Kasumi-1 (cell line): ENCODE data around the gene CD79A.
"Not testable (repeated sequence)": the region's sequence is repeated elsewhere in the genome, so short reads cannot be mapped to it uniquely, and the experiment has no call there.

Experiments
- DNase-seq, 2 experiments: peaks; one replicate each; lab custom pipeline; 2025; lab: John Stamatoyannopoulos, UW

Gene CD79A

DNA sequence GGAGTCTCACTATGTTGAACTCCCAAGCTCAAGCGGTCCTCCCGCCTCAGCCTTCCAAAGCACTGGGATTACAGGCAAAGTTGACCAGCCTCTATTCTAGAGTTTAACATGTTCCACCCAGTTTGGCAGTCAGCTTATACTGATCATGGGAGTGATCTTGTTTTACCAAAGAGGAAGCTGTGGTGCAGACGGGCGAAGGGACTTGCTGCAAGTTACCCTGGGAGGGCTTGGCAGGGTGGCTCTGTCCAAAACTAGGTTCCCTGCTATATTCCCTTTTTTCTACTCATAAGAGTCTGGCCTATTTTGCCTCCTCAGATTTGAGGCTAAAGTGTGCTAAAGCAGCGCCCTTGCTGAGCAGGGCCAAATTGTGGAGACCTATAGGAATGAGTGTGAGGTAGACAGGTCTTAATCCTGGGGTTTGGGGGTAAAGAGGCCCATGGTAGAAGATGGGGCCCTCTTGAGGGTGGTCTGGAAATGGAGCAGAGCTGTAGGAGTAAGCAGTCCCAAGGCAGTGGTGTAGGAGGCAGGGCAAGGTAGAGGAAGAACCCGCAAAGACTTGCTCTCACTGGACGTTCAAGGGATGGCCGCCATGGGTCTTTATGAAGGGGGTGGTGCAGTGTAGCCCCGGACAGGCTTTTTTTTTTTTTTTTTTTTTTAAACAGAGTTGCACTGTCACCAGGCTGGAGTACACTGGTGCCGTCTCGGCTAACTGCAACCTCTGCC lies 13.7 kb upstream of the CD79A start:
- peak; percentile 81 to 86 for DNase-seq

- DNase-seq: no peak
Measured at GRCh38 chr19:41864374-41864773, 12.7 kb upstream of the CD79A start.

- no peak for DNase-seq
Measured at GRCh38 chr19:41866284-41866683, 10.8 kb upstream of the CD79A start.

GRCh38 chr19:41868120-41868988 lies 8.7 kb upstream of the CD79A start:
- DNase-seq: no peak

DNA sequence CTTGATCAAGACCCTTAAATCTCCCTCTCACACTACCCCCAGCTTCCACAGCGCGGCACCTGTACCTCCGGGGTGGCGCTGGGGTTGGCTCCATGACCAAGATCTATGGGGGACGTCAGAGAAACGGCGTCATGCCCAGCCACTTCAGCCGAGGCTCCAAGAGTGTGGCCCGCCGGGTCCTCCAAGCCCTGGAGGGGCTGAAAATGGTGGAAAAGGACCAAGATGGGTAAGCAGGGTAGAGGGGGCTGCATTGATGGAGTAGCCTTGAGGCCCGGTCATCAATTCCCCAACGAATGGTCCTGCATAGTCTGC lies 8.1 kb upstream of the CD79A start:
- no peak for DNase-seq

- no peak for DNase-seq
Measured at GRCh38 chr19:41869374-41869955, 7.6 kb upstream of the CD79A start.

DNA sequence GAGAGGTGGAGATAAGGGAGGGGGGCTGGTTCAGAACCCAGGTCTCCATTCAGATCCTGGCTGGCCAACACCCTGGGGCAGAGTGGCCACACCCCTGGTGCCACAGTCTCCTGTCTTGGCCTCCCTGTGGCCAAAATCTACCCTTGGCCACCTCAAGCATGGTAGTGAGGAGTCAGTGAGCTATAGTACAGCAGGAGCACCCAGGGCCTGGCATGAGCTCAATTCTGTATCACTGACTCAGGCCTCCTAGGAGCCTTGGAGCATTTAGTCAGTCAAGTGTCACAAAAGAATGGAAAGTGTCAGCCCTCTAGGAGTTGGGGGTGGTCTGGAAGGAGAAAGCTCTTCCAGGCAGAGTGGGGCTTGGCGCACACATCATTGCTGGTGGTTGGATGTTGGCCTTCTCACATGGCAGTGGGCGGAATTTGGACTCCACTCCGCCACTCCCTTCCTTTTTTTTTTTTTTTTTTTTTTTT lies 6.6 kb upstream of the CD79A start:
- peak; percentile 39 to 49 for DNase-seq

- DNase-seq: peak; percentile 94 to 96
Measured at GRCh38 chr19:41871573-41872383, 5.3 kb upstream of the CD79A start.

DNA sequence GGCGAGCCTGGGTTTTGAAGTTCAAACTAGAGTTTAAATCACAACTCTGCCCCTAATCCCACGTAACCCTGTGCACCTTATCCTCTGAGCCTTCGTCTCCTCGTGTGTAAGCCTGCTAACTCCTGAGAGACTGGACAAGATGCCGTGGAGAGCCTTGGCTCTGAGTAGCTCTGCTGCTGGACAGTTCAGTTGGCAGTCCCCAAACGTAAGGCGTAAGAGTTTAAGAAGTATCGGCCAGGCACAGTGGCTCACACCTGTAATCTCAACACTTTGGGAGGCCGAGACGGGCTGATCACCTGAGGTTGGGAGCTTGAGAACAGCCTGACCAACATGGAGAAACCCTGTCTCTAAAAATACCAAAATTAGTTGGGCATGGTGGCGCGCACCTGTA lies 4.7 kb upstream of the CD79A start:
- DNase-seq: no peak

DNA sequence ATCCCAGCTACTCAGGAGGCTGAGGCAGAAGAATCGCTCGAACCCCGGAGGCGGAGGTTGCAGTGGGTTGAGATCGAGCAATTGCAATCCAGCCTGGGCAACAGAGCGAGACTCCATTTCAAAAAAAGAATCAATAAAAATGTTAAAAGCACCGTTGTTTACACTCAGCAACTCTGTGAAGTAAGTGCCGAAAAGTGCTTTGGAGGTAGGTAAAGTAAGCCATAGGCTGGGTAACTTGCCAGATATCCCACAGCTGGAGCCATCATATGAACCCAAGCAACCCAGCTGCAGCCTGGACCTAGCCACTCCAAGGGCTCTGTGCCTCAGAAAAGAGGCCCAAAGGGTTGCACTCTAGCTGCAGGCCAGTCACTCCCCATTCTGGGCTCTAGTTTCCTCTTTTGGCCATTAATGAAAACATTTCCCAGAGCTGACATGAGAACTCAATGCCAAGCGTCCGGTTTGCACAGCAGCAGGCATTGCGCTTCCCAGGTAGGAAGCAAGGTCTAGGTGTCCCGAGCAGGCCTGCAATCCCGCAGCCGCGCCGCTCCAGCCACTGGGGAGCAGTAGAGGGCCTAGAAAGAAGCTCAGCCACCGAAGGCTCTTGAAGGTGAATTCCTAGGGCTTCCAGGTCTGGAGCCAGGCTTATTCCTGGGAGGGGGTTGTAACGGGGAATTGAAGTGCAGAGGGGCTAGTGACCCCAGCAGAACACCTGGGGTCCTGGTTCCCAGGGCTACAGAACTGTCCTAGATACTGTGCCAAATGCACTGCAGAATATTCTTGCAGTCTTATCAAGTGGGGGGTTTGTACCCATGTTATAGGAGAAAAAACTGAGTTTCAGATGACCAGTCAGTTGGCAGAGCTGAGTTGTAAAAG lies 4.1 kb upstream of the CD79A start:
- DNase-seq: peak; percentile 74 to 75

DNA sequence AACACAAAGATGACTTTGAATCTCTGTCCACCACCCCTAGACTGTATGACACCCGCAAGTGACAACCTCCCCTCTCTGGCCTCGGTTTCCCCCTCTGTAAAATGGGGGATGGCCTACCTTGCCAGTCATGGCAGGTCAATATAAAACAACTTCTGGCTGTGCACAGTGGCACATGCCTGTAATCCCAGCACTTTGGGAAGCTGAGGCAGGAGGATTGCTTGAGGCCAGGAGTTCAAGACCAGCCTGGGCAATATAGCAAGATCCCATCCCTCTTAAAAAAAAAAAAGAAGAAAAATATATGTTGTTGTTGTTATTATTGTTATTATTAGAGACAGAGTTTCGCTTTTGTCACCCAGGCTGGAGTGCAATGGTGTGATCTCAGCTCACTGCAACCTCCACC lies 1.1 kb upstream of the CD79A start:
- not testable (repeated sequence) for DNase-seq

DNA sequence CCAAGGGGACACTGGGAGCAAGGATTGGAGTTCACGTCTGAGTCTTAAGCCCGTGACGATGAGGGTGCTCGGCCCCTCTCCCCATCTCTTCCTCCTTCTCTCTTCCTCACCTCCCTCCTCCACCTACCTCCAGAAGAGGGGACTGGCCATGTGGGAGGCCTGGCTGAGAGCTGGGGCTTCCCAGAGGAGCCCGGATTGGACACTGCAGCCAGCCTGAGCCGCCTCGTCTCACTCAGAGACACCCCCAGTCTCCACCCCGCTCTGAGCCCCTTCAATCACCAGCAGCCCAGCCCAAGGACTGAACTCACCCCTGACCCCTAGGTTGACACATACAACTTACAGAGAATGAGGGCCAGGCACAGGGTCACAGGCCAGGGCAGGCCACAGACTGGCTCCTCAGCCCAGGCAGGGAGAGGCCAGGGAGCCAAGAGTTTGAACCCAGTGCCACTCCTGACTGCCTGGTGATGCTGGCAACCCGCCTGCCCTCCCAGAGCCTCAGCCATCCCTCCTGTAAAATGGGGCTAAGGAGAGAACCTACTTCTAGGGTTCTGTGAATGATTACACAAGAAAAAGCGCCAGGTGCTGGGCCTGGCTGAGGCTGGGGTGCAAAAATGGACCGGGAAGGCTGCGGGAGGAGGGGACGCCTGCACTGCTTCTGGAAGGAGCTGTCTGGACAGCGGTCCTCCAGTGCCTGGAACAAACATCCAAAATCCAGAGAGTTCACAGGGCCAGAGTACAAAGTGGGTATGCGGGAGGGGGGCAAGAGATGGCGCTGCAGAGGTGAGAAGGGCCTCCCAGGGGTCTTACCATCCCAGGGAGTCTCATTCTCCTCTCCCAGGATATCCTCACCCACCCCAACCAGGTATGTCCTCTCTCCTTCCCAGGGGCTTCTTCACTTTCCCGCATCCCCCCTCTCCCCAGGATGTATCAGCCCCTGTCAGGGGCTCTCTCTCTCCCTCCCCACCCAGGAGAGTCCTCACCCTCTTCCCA lies 1.1 kb downstream of the CD79A start:
- DNase-seq: no peak

DNA sequence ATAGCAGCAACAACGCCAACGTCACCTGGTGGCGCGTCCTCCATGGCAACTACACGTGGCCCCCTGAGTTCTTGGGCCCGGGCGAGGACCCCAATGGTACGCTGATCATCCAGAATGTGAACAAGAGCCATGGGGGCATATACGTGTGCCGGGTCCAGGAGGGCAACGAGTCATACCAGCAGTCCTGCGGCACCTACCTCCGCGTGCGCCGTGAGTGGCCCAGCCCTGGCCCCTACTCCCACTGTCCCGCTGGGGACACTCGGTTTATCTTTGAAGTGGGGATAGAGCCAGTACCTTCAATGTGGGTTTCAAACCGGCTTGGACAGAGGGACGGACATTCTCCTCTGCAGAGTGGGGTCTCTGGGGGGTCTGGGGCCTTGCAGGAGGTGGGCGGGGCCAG lies 2.0 kb downstream of the CD79A start:
- no peak for DNase-seq

DNA sequence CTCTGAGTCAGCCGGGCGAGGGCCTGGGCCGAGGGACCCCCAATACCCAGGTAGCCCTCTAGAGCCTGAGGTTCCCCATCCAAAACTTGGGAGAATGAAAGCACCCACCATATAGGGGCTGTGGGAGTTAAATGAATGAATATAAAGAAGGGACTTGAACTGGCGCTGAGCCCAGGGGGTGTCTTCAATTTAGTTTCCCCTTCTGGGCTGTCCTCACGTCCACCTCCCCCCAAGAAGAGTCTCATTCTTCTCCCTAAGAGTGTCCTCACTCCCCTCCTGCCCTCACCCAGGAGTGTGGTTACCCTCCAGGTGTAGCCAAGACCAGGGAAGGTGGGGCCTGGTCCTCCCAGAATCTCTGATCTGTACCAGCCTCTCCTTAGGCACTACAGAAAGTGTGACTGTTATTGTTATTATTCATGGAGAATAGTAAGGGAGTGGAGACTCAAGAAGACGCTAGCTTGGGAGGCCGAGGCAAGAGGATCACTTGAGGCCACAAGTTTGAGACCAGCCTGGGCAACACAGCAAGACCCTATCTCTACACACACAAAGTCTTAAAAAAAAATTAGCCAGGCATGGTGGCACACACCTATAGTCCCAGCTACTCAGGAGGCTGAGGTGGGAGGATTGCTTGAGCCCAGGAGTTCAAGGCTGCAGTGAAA lies 2.7 kb downstream of the CD79A start:
- DNase-seq: no peak

DNA sequence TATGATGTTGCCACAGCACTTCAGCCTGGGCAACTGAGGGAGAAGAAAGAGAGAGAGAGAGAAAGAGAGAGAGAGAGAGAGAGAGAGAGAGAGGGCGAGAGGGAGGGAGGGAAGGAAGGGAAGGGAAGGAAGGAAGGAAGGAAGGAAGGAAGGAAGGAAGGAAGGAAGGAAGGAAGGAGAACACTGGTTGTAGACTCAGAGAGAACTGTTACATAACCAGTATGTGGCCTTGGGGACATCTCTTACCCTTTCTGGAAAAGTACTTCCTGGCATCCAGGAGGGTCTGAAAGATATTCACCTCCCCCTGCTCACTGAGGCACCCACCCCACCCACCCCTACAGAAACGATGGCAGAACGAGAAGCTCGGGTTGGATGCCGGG lies 3.2 kb downstream of the CD79A start:
- DNase-seq: no peak

GRCh38 chr19:41882568-41883462 lies 5.7 kb downstream of the CD79A start, which contains the start of gene ARHGEF1:
ARHGEF1 (plus strand) TSS chr19:41883184; CDS start chr19:41888083, 4,899 bp downstream.
- DNase-seq: peak; percentile 19 to 45

GRCh38 chr19:41883463-41883820 lies 6.4 kb downstream of the CD79A start:
- no peak for DNase-seq
